GM18508 (cell line): ENCODE data around the gene NPR3.

Experiments used
- ATAC-seq: cut with Tn5 transposase; IDR thresholded peaks from one replicate; pipeline ENCODE4 v1.9.1; 2021; ENCODE audit warnings: moderate number of reproducible peaks; ENCODE audit not compliant: insufficient read depth, unreplicated experiment

NPR3 gene

GRCh38 chr5:32754284-32754683, 43.2 kb downstream of the NPR3 start:
- no peak for ATAC-seq

GRCh38 chr5:32760091-32760509, 49.0 kb downstream of the NPR3 start:
- no peak for ATAC-seq

- no peak for ATAC-seq
Measured at GRCh38 chr5:32765266-32765665, 54.1 kb downstream of the NPR3 start.

DNA sequence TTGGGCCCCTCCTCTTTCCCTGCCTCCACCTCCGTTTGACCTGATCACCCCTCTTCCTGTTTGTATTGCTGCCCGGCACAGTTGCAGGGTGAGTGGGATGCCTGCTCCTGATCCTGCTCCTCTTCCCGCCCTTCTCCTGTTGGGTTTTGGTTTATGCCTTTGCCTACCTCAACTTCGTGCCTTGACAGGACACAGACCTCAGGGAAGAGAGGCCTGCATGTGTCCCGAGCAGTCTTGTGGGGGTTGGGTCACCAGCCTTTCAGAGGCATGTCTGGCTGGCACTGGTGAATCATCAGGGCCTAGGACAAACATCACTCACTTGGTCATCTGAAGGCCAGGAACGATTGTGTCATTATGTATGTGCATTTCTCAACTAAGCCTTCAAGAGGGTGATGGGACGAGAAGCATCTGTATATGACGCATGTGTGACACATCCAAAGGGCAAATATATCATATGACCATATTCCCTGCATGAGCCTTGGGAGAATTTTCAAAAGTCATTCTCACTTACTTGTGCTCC, 56.9 kb downstream of the NPR3 start:
- no peak for ATAC-seq

- ATAC-seq, result no peak
Measured at GRCh38 chr5:32769711-32770110, 58.6 kb downstream of the NPR3 start.

GRCh38 chr5:32770444-32770843, 59.3 kb downstream of the NPR3 start:
- ATAC-seq, result no peak

- ATAC-seq, result no peak
Measured at GRCh38 chr5:32771037-32771436, 59.9 kb downstream of the NPR3 start.

- no peak for ATAC-seq
Measured at GRCh38 chr5:32773944-32774343, 62.8 kb downstream of the NPR3 start.

DNA sequence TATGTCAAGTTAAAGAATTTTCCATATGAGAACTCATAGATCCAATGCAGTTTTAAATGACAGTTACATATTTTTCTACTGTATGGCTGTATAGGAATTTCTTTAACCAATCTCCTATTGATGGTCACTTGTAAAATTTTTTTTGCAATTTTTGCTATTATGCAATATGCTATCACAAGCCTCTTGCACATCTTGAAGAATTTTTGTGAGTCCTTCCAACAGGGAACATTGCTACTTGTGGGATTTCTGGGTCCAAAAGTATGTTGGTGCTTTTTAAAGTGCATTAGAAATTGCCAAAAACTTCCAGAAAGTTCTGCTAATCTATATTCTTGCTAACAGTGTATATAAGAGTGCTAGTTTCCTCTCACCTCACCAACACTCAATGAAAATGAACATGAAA, 65.1 kb downstream of the NPR3 start:
- no peak for ATAC-seq

DNA sequence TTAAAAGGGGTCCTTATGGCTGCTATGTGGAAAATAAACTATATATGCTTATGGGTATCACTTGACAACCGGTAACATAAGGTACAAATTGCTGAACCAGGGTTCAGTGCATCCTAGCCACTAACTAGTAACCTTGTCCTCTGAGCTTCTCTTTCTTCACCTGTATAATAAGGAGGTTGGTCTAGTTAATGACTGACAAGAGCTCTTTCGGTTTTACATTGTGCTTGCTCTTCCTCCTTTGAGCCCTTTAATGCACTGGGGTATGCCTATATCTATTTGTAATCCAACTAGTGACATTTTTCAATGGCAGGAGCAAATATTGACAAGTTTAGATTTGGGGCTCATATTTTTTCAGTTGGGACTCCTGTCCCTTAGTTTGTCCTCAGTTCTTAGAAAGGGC, 66.1 kb downstream of the NPR3 start:
- ATAC-seq, result peak; percentile 81

- no peak for ATAC-seq
Measured at GRCh38 chr5:32777733-32778132, 66.6 kb downstream of the NPR3 start.

DNA sequence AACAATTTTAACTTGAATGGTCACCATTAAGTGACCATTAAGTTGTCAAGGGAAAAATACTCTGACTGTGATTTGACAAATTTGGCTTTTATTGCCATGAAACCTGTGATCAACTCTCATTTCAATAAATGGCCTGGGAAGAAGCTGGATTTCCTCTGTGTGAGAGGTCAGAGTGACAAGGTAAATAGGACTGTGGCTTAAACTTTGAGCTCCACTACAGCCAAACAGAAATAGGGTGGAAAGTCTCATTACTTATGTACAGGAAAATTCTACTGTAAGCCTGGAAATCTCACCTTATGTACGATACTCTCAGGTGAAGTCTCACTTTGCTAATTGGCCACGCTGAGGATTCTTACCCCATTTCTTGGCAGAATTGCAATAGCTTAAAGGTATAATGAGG, 67.3 kb downstream of the NPR3 start:
- no peak for ATAC-seq

DNA sequence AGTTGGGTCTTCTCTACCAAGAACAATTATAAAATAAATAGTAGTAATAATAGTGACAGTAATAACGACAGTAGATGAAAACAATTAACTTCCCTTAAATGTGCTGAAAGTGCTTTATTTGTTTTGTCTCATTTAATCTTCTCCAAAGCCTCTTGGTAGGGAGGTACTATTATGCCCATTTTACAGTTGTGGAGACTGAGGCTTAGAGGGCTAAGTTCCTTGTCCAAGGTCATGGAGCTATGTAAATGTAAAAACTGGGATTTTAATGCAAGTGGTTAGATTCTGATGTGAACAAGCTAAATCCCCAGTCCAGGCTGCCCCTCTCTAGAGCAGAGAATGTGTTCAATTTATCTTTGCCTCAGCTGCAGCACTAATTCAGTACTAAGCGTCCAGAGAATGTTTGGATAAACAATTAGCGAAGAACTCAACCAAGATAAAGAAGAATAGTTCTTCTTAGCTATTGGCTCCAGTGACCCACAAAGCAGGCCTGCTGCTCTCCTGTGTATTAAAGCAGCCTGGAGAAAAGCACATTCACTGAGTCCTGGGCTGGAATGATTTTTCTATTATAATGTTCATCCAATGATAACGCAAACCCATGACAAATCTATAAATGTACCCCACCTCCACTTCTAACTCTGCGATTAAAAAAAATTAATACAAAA, 68.8 kb downstream of the NPR3 start:
- no peak for ATAC-seq

GRCh38 chr5:32780508-32780919, 69.4 kb downstream of the NPR3 start:
- no peak for ATAC-seq

DNA sequence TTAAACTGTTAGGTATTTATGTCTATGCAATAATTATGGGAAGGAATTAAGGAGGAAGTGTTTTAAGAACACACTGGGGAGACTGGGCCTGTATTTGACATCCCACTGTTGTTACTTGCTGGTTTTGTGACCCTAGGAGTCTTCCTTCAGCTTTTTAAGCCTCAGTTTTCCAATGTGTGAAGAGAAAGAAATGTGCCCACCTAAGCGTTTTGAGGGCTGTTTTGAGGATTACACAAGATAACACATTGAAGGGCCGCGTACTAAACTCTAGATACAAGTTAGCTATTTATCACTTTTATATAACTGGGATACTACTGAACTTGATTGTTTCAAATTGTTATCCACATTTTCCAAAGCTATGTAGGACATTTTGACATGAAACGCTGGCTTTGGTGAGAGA, 72.5 kb downstream of the NPR3 start:
- no peak for ATAC-seq

- ATAC-seq, result no peak
Measured at GRCh38 chr5:32785611-32786254, 74.6 kb downstream of the NPR3 start.

- no peak for ATAC-seq
Measured at GRCh38 chr5:32786311-32786710, 75.2 kb downstream of the NPR3 start.

DNA sequence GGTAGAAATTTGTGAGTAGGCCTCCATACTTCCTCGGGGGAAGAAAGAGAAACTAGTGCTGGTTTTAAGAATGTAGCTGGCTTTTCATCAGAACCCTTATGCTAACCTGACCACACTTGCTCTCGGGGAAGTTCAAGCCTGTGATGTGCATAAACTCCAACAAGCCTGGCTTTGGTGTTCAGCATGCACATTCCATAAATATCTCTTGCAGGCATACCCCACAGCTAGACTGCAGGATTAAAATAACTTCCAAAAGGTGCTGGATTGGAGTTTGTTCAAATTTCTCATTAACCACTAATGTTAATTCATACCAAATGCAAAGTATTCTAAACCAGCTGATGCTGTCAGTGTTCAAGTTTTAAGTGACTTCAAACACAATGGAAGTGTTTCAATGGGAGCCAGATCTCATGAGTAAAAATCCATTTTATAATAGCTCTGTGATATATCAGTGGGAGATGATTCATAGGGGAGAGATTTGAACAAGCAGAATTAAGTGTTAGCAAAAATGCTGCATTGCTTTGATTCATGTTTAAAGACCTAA, 79.4 kb downstream of the NPR3 start:
- no peak for ATAC-seq

DNA sequence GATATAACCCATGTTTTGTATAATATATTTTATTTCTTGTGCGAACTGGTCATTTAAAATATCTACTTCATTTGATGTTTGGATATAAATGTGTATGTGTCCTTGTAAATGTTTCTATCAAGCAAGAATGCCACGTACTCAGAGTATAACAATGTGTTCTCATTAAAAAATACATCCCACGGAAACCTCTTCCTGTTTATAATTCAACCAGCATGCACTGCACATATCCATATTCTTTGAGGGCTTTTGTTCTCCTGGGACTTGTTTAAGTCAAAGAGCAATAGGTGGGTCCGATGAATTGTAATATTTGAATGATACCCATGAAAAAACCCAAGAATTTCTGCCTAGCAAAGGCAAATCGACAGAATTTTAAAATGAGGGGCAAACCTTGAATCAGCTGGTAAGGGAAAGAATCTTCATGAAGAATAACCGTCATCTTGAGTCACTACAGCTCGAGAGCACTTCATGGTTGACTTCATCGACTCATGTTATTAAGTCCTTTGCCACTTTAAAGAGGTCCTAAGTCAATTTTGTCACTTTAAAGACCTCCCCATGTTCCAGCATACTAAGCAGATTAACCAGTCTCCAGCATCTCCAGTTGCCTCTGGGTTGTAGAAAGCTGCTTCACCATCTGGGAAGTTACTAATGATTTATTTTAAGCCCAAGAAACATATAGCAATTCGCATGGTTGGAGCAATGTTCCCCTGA, 80.6 kb downstream of the NPR3 start:
- ATAC-seq, result no peak

GRCh38 chr5:32794086-32794485, 83.0 kb downstream of the NPR3 start:
- ATAC-seq, result no peak

DNA sequence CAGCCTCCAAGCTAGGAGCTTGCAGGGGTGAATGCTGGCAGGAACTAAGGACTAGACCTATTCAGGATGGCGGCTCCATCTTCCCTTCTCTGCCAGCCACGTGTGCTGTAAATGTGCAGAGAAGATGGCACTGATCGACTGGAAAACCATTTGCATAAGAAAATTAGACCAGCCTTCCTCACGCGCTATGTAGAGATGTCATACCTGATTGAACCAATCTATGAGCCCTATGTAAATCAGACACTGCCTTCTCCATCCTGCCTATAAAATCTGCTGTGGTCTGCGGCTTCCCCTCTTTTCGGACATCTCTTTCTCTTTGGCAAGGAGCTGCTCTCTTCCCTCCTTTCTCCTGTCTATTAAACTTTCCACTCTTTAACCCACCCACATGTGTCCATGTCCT, 91.6 kb downstream of the NPR3 start:
- no peak for ATAC-seq
